HFFc6 (cell line): ENCODE data around the gene PAF1. TPM values are rescaled to one million over a fixed set of nuclear protein-coding genes. Genes with fewer than 3 reads are reported as not detected.

ENCODE experiments used
- DNase-seq: peaks from one replicate; pipeline ENCODE4 v3.0.0-alpha.2; 2018
- H3K27ac Mint-ChIP-seq: 2 replicates; pipeline ENCODE4 v1.8.0; 2020; ENCODE audit warnings: mild to moderate bottlenecking, mixed read lengths
- H3K27me3 Mint-ChIP-seq: 2 replicates; pipeline ENCODE4 v1.8.0; 2021; ENCODE audit warnings: mild to moderate bottlenecking, moderate library complexity, mixed read lengths; ENCODE audit not compliant: insufficient read depth
- H3K36me3 Mint-ChIP-seq: 2 replicates; pipeline ENCODE4 v1.8.0; 2021; ENCODE audit warnings: low read depth, mixed read lengths
- H3K4me1 Mint-ChIP-seq: 2 replicates; pipeline ENCODE4 v1.8.0; 2020; ENCODE audit warnings: low read depth, mixed read lengths
- H3K4me3 Mint-ChIP-seq: 2 replicates; pipeline ENCODE4 v1.8.0; 2020; ENCODE audit warnings: mild to moderate bottlenecking, moderate library complexity, mixed read lengths
- H3K9me3 Mint-ChIP-seq: 2 replicates; pipeline ENCODE4 v1.8.0; 2020; ENCODE audit warnings: mild to moderate bottlenecking, mixed read lengths
- total RNA-seq, 6 experiments: library from RNA; stranded (reverse); fragmentation: NEBNext Ultra II Directional; extraction: Animal tissue kit (Norgen Biotek cat#: 25700); gene quantifications; 2 replicates in 1 of 6; 3 replicates in 5 of 6; pipeline ENCODE4 v1.2.3, GENCODE V29; 2021
- TF ChIP-seq, protein P1 (sequence below): fragments of 200-600 bp; sonication (generic); IDR thresholded peaks from 2 replicates; pipeline ENCODE4 v1.5.0; 2021; ENCODE audit warnings: antibody characterized with exemption, mild to moderate bottlenecking

The PAF1 gene
- total RNA-seq, 6 experiments from 2014 or later = 46.8 to 70.0 (median 60.6) TPM

GRCh38 chr19:39423258-39424086 is 32.6 kb upstream of the PAF1 start:
- TF ChIP-seq, protein P1, sequence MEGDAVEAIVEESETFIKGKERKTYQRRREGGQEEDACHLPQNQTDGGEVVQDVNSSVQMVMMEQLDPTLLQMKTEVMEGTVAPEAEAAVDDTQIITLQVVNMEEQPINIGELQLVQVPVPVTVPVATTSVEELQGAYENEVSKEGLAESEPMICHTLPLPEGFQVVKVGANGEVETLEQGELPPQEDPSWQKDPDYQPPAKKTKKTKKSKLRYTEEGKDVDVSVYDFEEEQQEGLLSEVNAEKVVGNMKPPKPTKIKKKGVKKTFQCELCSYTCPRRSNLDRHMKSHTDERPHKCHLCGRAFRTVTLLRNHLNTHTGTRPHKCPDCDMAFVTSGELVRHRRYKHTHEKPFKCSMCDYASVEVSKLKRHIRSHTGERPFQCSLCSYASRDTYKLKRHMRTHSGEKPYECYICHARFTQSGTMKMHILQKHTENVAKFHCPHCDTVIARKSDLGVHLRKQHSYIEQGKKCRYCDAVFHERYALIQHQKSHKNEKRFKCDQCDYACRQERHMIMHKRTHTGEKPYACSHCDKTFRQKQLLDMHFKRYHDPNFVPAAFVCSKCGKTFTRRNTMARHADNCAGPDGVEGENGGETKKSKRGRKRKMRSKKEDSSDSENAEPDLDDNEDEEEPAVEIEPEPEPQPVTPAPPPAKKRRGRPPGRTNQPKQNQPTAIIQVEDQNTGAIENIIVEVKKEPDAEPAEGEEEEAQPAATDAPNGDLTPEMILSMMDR = no peak
- no peak for DNase-seq
- no peak overlapping the region for H3K27ac Mint-ChIP-seq
- H3K4me3 Mint-ChIP-seq = no peak overlapping the region
- no peaks in the 10 kb centered on the region for H3K27me3 Mint-ChIP-seq
- H3K36me3 Mint-ChIP-seq = peaks cover 14% of the 10 kb centered on the region
- peaks cover 6% of the 10 kb centered on the region for H3K4me1 Mint-ChIP-seq
- H3K9me3 Mint-ChIP-seq = no peaks in the 10 kb centered on the region

- H3K36me3 Mint-ChIP-seq = peaks cover 14% of the 10 kb centered on the region
These were observed 31.1 kb upstream of the PAF1 start for GRCh38 chr19:39422020-39422419.

GRCh38 chr19:39420769-39421168 is 29.9 kb upstream of the PAF1 start:
- no peaks in the 10 kb centered on the region for H3K27me3 Mint-ChIP-seq
- no peak overlapping the region for H3K4me3 Mint-ChIP-seq
- TF ChIP-seq, protein P1 = no peak

More at GRCh38 chr19:39422020-39422419, 31.1 kb upstream of the PAF1 start:
- Mint-ChIP-seq H3K27me3 (no peaks in the 10 kb centered on the region), H3K27ac (no peak overlapping the region), H3K4me1 (no peaks in the 10 kb centered on the region), H3K4me3 (no peak overlapping the region), H3K9me3 (no peaks in the 10 kb centered on the region)
- no peak for DNase-seq
- TF ChIP-seq, protein P1 = no peak

DNA sequence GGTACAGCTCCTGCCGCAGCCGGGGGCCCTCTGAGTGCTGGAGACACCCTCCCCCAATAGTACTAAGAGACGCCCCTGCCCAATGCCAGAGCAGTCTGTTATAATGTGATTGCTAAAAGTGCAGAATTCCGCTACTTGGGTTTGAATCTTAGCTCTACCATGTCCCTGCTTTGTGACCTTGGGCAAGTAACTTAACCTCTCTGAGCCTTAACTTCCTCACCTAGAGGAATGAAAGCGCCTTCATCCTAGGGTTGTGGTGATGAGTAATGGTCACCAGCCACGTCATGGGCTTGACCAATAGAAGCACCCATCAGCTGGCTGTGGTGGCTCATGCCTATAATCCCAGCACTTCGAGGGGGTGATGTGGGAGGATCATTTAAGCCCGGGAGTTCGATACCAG is 28.1 kb upstream of the PAF1 start:
- no peak overlapping the region for H3K4me3 Mint-ChIP-seq
- no peaks in the 10 kb centered on the region; the same call in none of the 2 replicates for H3K27me3 Mint-ChIP-seq
- H3K27ac Mint-ChIP-seq = no peak overlapping the region

More at GRCh38 chr19:39420769-39421168, 29.9 kb upstream of the PAF1 start:
- H3K9me3 Mint-ChIP-seq = no peaks in the 10 kb centered on the region
- no peak overlapping the region for H3K27ac Mint-ChIP-seq
- H3K4me1 Mint-ChIP-seq = no peaks in the 10 kb centered on the region
- DNase-seq = no peak
- H3K36me3 Mint-ChIP-seq = peaks cover 14% of the 10 kb centered on the region

GRCh38 chr19:39417463-39418181 is 26.7 kb upstream of the PAF1 start:
- Mint-ChIP-seq H3K4me3 (no peak overlapping the region), H3K27ac (no peak overlapping the region), H3K4me1 (peaks cover 19% of the 10 kb centered on the region), H3K9me3 (no peaks in the 10 kb centered on the region), H3K27me3 (peaks cover 5% of the 10 kb centered on the region), H3K36me3 (peaks cover 11% of the 10 kb centered on the region)
- DNase-seq = no peak
- TF ChIP-seq, protein P1 = no peak

More for the DNA sequence above, 28.1 kb upstream of the PAF1 start:
- Mint-ChIP-seq H3K36me3 (peaks cover 14% of the 10 kb centered on the region), H3K4me1 (peaks cover 15% of the 10 kb centered on the region), H3K9me3 (no peaks in the 10 kb centered on the region)
- DNase-seq = no peak
- TF ChIP-seq, protein P1 = no peak
